Esophagus squamous epithelium (tissue), 5 donors: ENCODE data around the gene GTPBP6. TPM values are rescaled to one million over a fixed set of nuclear protein-coding genes. Genes with fewer than 3 reads are reported as not detected.

Experiments used
- DNase-seq: peaks from one replicate; lab custom pipeline; 2025; lab: John Stamatoyannopoulos, UW
- H3K27ac ChIP-seq, 4 donors: fragments of 200-600 bp; sonication (generic); one replicate each; pipeline ENCODE4 v1.5.1; 2016 to 2019; ENCODE audit warnings: mild to moderate bottlenecking in 1 of 4
- H3K27me3 ChIP-seq, 4 donors: fragments of 200-600 bp; sonication (generic); 1 replicate in 3 of 4; 2 replicates in 1 of 4; pipeline versions ENCODE4 v1.5.1 to v1.6.0; 2017 to 2021; ENCODE audit warnings: antibody characterized with exemption in 1 of 4
- H3K36me3 ChIP-seq, 3 donors: fragments of 200-600 bp; sonication (generic); one replicate each; pipeline ENCODE4 v1.5.1; 2016 to 2019
- H3K4me1 ChIP-seq, 3 donors: fragments of 200-600 bp; sonication (generic); one replicate each; pipeline ENCODE4 v1.5.1; 2017 to 2019
- H3K4me3 ChIP-seq, 4 donors: fragments of 200-600 bp; sonication (generic); 1 replicate in 3 of 4; 2 replicates in 1 of 4; pipeline ENCODE4 v1.5.1; 2016 to 2019; ENCODE audit warnings: mild to moderate bottlenecking in 2 of 4, moderate library complexity in 1 of 4
- H3K9me3 ChIP-seq, 3 donors: fragments of 200-600 bp; sonication (generic); one replicate each; pipeline ENCODE4 v1.5.1; 2016 to 2019
- POLR2A ChIP-seq, 4 donors: fragments of 450-650 bp; IDR thresholded peaks; one replicate each; pipeline ENCODE4 v1.6.1; 2017; ENCODE audit warnings: antibody characterized with exemption in 4 of 4, mild to moderate bottlenecking in 4 of 4, moderate library complexity in 3 of 4
- WGBS, 2 donors: methylation state at CpG; one replicate each; pipeline ENCODE4 v1.1.5; 2018; 5-methylcytosine and 5-hydroxymethylcytosine counted together
- intact Hi-C: fragments of 100-400 bp; cut with DNase I; formaldehyde crosslinking; loops from one replicate; pipeline ENCODE4 v1.15.0; 2022
- total RNA-seq, 4 donors: library from RNA; depleted of rRNA; stranded (reverse); fragments of >200 nt; gene quantifications; one replicate each; pipeline ENCODE4 v1.1.0, GENCODE V29; 2016
- TF ChIP-seq, protein P1 (sequence below), 6 experiments: fragments of 450-650 bp in 4 of 6; fragments of 200-600 bp in 2 of 6; sonication (generic) in 2 of 6; IDR thresholded peaks; one replicate each; pipeline ENCODE4 v1.5.1; 2016 to 2019; ENCODE audit warnings: antibody characterized with exemption in 6 of 6, mild to moderate bottlenecking in 4 of 6, moderate library complexity in 4 of 6
- donor health status: DM: yes; HTN: yes; CAD: no.

Gene GTPBP6
- total RNA-seq, 4 donors from 2014 or later = 22.2 to 45.4 (median 28.0) TPM

DNA sequence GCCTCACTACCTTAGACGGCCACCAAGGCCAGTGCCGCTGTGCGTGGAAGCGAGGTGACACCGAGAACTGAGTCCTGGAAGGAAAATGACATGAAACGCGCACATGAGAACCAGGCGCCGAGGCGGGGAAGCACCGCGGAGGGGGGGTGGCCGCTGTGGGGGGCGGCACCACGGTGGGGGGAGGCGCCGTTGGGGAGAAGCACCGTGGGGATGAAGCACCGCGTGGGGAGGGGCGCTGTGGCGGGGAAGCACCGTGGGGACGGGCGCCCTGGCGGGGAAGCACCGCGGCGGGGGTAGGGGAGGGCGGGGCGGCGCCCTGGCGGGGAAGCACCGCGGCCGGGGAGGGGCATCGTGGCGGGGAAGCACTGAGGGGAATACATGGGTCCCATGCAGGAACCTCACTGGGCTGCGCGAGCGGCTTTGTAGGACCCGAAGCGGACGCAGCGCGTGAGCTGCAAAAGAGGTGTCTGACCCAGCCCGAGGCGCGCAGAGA lies 40.1 kb upstream of the GTPBP6 start:
- 92 to 96% methylated on average over 14 to 20 of the region's 49 CpGs for WGBS, 2 donors
- Histone ChIP-seq H3K27me3 (no peaks in the 10 kb centered on the region), H3K27ac (no peak overlapping the region), H3K36me3 (peaks cover 6 to 58% (median 7%) of the 10 kb centered on the region in 3 donors), H3K4me1 (no peaks in the 10 kb centered on the region), H3K9me3 (peaks cover 0 to 25% (median 12%) of the 10 kb centered on the region in 3 donors), H3K4me3 (no peak overlapping the region)
- intact Hi-C loops = no loop called here
- TF ChIP-seq, protein P1, sequence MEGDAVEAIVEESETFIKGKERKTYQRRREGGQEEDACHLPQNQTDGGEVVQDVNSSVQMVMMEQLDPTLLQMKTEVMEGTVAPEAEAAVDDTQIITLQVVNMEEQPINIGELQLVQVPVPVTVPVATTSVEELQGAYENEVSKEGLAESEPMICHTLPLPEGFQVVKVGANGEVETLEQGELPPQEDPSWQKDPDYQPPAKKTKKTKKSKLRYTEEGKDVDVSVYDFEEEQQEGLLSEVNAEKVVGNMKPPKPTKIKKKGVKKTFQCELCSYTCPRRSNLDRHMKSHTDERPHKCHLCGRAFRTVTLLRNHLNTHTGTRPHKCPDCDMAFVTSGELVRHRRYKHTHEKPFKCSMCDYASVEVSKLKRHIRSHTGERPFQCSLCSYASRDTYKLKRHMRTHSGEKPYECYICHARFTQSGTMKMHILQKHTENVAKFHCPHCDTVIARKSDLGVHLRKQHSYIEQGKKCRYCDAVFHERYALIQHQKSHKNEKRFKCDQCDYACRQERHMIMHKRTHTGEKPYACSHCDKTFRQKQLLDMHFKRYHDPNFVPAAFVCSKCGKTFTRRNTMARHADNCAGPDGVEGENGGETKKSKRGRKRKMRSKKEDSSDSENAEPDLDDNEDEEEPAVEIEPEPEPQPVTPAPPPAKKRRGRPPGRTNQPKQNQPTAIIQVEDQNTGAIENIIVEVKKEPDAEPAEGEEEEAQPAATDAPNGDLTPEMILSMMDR (IDR thresholded peaks at IDR 0.05) = no peak
- no peak for TF ChIP-seq POLR2A (IDR thresholded peaks at IDR 0.05)
- DNase-seq = no peak

DNA sequence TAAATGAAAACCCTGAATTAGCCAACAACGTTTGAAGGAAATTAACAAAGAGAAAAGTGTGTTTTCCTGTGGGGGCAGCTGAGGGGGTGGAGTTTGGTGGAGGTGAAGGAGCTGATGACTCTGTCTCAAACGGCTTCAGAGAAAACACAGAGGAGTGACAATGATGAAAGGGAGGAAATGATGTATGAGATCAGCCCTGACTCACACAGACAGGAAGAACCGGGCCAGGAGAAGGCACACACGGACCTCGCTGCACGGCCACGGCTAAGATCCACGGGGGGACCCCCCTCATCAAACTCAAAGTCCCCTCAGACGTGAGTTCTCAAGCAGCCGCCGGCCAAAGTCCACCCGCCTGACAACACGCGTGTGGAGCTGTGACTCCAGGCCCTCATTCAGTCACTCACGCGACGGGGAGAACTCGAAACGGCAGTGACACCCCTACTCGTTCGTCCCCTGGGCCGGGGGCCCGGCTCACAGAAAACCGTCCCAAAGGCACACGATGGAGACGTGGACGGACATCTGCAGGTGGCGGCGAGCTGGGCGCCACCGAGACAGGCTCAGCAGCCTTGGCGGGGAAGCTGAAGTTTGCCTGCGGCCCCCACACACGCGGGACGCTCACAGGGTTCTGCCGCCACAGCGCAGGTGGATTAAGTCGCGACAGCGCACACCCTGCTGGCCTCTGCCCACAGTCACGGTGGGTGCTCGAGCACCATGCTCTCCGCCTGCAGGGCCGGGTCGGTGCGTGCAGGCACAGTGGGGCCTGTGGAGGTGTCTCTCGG lies 39.3 kb upstream of the GTPBP6 start:
- H3K36me3 ChIP-seq = peaks cover 6 to 58% (median 7%) of the 10 kb centered on the region in 3 donors
- no peak for DNase-seq
- intact Hi-C loops = no loop called here

DNA sequence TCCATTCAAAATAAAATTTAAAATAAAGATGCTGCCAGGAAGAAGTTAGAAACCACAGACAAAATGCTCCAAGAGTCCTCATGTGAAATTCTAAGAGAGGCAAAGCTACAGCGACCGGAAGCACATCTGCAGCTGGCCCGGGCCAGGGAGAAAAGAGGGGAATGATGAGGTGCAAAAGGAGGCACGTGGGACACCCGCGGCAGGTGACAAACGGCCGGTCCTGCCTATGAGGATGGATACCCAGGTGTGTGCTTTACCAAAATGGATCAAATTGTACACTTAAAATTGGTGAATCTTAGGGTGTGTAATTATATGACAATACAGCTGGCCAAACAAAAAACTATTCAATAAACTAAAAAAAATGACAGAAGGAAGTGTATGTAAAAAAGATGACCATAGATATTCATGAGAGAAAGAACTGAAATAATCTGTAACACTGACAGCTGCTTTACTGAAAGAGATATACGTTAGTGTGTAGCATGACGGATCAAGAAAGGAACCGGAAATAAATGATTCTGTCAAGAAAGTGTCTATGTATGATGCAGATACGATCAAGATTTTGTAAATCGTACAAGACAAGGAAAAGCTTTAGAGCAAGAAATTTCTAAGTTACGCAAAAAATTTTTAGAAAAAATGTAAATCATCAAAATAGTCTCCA lies 38.6 kb upstream of the GTPBP6 start:
- H3K27ac ChIP-seq = no peak overlapping the region
- intact Hi-C loops = no loop called here
- peaks cover 0 to 25% (median 12%) of the 10 kb centered on the region in 3 donors for H3K9me3 ChIP-seq
- no peaks in the 10 kb centered on the region for H3K4me1 ChIP-seq
- peaks cover 6 to 65% (median 7%) of the 10 kb centered on the region in 3 donors for H3K36me3 ChIP-seq
- H3K4me3 ChIP-seq = no peak overlapping the region
- no peak for DNase-seq
- no peaks in the 10 kb centered on the region for H3K27me3 ChIP-seq
- 80 to 81% methylated on average over 14 of the region's 14 CpGs for WGBS, 2 donors
- TF ChIP-seq, protein P1 (IDR thresholded peaks at IDR 0.05) = no peak

More for the DNA sequence above, 39.3 kb upstream of the GTPBP6 start:
- WGBS, 2 donors = 67 to 77% methylated on average over 19 to 32 of the region's 48 CpGs
- Histone ChIP-seq H3K4me3 (no peak overlapping the region), H3K9me3 (peaks cover 0 to 25% (median 12%) of the 10 kb centered on the region in 3 donors), H3K27me3 (no peaks in the 10 kb centered on the region), H3K27ac (no peak overlapping the region), H3K4me1 (no peaks in the 10 kb centered on the region)
- no peak for TF ChIP-seq POLR2A (IDR thresholded peaks at IDR 0.05)
- TF ChIP-seq, protein P1 (IDR thresholded peaks at IDR 0.05) = no peak

DNA sequence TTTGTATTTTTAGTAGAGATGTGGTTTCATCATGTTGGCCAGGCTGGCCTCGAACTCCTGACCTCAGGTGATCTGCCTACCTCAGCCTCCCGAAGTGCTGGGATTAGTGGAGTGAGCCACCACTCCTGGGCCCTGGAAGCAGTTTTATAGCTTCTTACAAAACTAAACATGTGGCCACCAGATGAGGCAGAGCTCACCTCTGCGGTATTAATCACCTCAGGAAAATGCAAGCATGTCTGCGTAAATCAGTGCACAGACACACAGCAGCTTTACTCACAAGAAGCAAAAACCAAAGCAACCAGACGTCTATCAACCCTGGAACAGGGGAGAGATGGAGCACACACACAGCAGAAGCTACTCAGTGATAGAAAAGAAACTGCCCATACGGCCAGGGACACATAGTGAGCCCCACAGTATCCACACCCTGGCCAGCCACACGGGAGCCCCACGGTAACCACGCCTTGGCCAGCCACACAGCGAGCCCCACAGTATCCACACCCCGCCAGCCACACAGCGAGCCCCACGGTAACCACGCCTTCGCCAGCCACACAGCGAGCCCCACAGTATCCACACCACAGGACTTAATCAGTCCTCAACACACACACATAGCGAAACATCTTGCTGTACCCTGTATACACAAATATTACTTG lies 37.9 kb upstream of the GTPBP6 start:
- Histone ChIP-seq H3K27me3 (no peaks in the 10 kb centered on the region), H3K4me1 (no peaks in the 10 kb centered on the region), H3K36me3 (peaks cover 6 to 60% (median 7%) of the 10 kb centered on the region in 3 donors), H3K4me3 (no peak overlapping the region), H3K27ac (no peak overlapping the region), H3K9me3 (peaks cover 0 to 22% (median 12%) of the 10 kb centered on the region in 3 donors)
- WGBS, 2 donors = 79 to 90% methylated on average over 14 to 15 of the region's 17 CpGs
- intact Hi-C loops = no loop called here
- no peak for TF ChIP-seq POLR2A (IDR thresholded peaks at IDR 0.05)
- TF ChIP-seq, protein P1 (IDR thresholded peaks at IDR 0.05) = no peak
- no peak for DNase-seq
